Fibroblast of lung (primary cell): ENCODE results near the gene HCFC1.

Source experiments
- EZH2 ChIP-seq: IDR thresholded peaks from 2 replicates; pipeline ENCODE4 v1.5.1; 2012; ENCODE audit warnings: low read length, control low read depth, mild to moderate bottlenecking; ENCODE audit errors: missing control alignments
- TF ChIP-seq, protein P1 (sequence below), 2 donors: IDR thresholded peaks in 1 of 2; conservative IDR thresholded peaks in 1 of 2; 1 replicate in 1 of 2; 2 replicates in 1 of 2; pipeline ENCODE4 v1.5.1; 2011 to 2012; ENCODE audit warnings: low read length in 2 of 2, control low read depth in 1 of 2, inconsistent platforms in 1 of 2, low read depth in 1 of 2, mild to moderate bottlenecking in 1 of 2

DNA sequence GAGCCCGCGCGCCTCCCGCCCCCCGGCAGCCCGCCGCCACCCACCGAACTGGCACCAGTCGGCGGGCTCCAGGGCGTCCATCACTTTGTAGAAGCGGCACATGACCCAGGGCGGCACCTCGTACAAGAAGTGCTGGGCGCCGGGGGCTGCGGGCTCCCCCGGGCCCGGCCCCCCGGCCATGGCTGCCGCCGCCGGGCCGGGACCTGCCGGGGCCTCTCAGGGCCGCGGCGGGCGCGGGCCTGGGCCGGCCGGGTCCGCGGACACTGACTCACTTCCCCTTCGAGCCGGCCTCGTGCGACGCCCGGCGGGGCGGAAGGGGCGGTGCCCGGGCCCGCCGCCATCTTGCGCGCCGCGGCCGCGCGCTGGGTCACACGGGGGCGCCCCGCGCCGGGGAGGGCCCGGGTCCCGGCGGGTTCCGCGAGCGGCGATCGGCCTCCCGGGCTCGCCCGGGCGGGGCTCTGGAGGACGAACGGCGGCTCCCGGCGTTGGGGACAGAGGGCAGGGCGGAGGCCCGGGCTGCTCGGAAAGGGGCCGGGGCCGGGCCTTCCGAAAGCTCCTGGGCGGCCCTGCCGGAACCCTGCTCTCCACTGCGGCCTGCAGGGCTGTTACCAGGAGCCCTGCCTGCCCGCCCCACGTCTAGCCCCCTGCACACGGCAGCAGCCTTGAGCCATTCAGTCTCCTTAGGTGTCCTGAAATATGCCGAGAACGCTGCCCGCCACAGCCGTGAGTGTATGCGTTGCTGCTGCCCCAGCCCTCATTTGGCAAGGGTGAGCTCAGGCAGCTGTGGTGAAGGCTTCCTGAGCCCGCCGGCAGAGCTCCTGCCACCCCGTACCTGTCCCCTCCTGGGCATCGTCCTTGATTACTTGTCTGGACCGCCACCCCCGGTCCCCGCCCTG, 48.3 kb upstream of the HCFC1 start, which contains the start of gene IRAK1:
- TF ChIP-seq, protein P1, sequence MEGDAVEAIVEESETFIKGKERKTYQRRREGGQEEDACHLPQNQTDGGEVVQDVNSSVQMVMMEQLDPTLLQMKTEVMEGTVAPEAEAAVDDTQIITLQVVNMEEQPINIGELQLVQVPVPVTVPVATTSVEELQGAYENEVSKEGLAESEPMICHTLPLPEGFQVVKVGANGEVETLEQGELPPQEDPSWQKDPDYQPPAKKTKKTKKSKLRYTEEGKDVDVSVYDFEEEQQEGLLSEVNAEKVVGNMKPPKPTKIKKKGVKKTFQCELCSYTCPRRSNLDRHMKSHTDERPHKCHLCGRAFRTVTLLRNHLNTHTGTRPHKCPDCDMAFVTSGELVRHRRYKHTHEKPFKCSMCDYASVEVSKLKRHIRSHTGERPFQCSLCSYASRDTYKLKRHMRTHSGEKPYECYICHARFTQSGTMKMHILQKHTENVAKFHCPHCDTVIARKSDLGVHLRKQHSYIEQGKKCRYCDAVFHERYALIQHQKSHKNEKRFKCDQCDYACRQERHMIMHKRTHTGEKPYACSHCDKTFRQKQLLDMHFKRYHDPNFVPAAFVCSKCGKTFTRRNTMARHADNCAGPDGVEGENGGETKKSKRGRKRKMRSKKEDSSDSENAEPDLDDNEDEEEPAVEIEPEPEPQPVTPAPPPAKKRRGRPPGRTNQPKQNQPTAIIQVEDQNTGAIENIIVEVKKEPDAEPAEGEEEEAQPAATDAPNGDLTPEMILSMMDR (conservative IDR thresholded peaks at IDR 0.05 in 1 of 2, IDR thresholded peaks at IDR 0.05 in 1 of 2; ENCODE audit: low read depth in 1 of 2, low read length in 2 of 2): no peak
- no peak for TF ChIP-seq EZH2
